GM10248 (cell line): ENCODE measurements around the gene CEPT1.

Source experiments
- CTCF ChIA-PET: fragments of 300-600 bp; sonication (Branson Sonifier 250); formaldehyde crosslinking; extraction: SDS; loops from one replicate; lab custom pipeline; 2021; ENCODE audit warnings: antibody characterized with exemption; lab: Yijun Ruan, JAX
- POLR2A ChIA-PET: fragments of 350-650 bp; sonication (Branson Sonifier 250); formaldehyde crosslinking; extraction: SDS; loops from one replicate; lab custom pipeline; 2020; ENCODE audit warnings: antibody characterized with exemption; lab: Yijun Ruan, JAX
- DNase-seq: peaks from one replicate; pipeline ENCODE4 v3.0.0; 2012; ENCODE audit errors: extremely low spot score
- CTCF ChIP-seq: IDR thresholded peaks from 2 replicates; pipeline ENCODE4 v1.5.1; 2012; ENCODE audit warnings: mild to moderate bottlenecking, low read depth; ENCODE audit errors: extremely low read depth, missing control alignments, control extremely low read depth

Gene CEPT1

GRCh38 chr1:111199329-111199728 lies 59.3 kb downstream of the CEPT1 start:
- no peak for DNase-seq
- POLR2A ChIA-PET = interaction anchor here (0.6 to 0.9 kb wide), 2 partner anchors 21 to 24 kb away, joined by 4 to 6 read pairs; no protein-coding TSS in a partner anchor
- no peak for TF ChIP-seq CTCF
- CTCF ChIA-PET = interaction anchor here (0.9 to 12.7 kb wide), 12 partner anchors 12 to 570 kb away, joined by 3 to 158 read pairs (median 4); no protein-coding TSS in a partner anchor

GRCh38 chr1:111199881-111200801 lies 60.1 kb downstream of the CEPT1 start, which contains the start of gene DENND2D:
Gene DENND2D, minus strand, starts transcription at chr1:111200646. Its CDS starts 187 bp downstream, at chr1:111200459.
- POLR2A ChIA-PET = interaction anchor here (0.6 to 0.9 kb wide), 2 partner anchors 21 to 23 kb away, joined by 4 to 6 read pairs; no protein-coding TSS in a partner anchor
- no peak for DNase-seq
- CTCF ChIA-PET = interaction anchor here (1.1 to 12.7 kb wide), 9 partner anchors 9 to 200 kb away, joined by 3 to 158 read pairs (median 5); no protein-coding TSS in a partner anchor
- TF ChIP-seq CTCF = no peak

- ChIA-PET CTCF (interaction anchor here (1.2 to 12.7 kb wide), 4 partner anchors 9 to 569 kb away, joined by 3 to 158 read pairs (median 4); no protein-coding TSS in a partner anchor), POLR2A (no interaction called here)
- TF ChIP-seq CTCF = no peak
- DNase-seq = no peak
These were observed 60.8 kb downstream of the CEPT1 start for GRCh38 chr1:111200802-111201161.

- DNase-seq = no peak
- CTCF ChIA-PET = interaction anchor here (1.2 to 12.7 kb wide), 5 partner anchors 10 to 568 kb away, joined by 3 to 158 read pairs (median 3); no protein-coding TSS in a partner anchor
- no peak for TF ChIP-seq CTCF
- POLR2A ChIA-PET = no interaction called here
These were observed 61.5 kb downstream of the CEPT1 start for GRCh38 chr1:111201275-111202090.

- DNase-seq = no peak
- ChIA-PET POLR2A (interaction anchor here (0.6 to 0.7 kb wide), 2 partner anchors 19 to 130 kb away, joined by 3 to 5 read pairs; no protein-coding TSS in a partner anchor), CTCF (interaction anchor here (1.4 to 12.7 kb wide), 4 partner anchors 17 to 567 kb away, joined by 3 to 158 read pairs (median 3); no protein-coding TSS in a partner anchor)
- TF ChIP-seq CTCF = no peak
These were observed 62.3 kb downstream of the CEPT1 start for GRCh38 chr1:111202366-111202706.
